Hematopoietic multipotent progenitor cell treated with erythropoietin and hydrocortisone succinate and interleukin-3 and kit ligand, for 15 days (in vitro differentiated cells): ENCODE results near the gene TRIM66.

Experiments used
- DNase-seq: peaks from one replicate; pipeline ENCODE4 v3.0.0-alpha.2; 2015; ENCODE audit warnings: low spot score

Gene TRIM66

DNA sequence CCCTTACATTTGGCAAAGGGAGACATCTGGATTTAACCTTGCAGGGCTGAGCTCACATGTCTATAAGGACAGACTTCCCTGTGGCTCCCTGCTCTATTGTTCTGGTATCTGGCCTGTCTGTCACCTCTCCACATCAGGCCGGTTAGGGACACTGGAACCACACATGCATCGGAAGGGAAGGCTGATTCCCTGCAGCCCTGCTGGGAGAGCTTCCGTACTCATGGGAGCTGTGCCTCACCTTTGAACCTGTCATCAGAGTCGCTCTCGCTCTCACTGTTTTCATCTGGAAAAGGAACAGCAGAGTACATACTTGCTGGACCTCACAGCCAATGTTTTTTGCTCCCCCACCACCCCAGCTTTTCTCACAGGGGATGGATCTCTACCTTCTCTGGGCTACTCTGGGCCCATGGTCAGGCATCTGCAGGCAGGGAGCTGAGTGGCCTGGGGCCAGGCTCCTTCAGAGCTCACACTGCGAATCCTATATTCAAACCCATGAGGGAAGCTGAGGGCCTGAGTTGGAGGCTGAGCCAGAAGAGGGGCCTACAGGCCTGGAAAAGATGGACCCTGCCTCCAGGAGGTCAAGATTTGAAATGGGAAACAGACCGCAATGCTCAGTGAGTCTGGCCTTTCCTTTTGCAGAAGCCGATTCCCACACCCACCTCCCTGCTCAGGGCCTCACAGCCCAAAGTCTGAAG, 31.4 kb upstream of the TRIM66 start:
- DNase-seq = no peak

DNA sequence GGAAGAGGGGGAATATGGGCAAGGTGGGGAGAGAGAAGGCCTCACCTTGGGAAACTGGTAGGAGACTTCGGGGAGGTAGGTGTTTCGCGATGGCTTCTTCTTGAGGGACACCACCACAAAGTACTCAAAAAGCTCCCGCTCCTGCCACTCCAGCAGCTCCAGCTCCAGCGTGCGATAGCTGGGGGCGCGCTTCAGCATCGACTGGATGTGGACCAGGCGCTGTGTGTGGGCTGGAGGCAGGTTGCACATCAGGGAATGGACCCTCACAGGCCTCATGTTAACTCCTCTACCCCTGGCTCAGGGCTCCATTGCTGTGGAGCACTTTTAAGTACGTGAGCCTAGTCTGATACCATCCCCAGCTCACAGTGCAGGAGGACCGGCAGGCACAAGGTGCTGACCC, 30.0 kb upstream of the TRIM66 start:
- DNase-seq = no peak

DNA sequence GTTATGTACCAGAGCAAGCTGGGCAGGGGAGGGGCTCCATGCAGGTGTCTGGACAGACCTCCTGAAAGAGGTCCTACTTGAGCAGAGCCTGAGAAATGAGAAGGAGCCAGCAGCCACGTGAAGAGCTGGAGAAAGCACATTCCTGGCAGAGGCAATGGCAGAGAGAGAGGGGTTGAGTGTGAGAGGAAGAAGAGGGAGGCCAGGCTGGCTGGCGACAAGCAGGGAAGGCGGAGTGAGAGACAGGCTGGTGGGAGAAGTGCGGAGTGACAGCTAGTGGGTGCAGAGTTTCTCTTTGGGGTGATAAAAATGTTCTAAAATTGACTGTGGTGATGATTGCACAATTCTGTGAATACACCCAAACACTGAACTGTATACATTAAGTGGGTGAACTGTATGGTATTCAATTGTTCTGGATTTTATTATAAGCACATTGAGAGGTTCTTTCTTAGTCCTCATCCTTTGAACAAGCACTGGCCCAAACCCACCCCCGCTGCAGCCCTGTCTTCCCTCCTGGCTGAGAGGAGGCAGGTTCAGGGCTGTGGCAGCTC, 29.5 kb upstream of the TRIM66 start:
- DNase-seq = no peak

DNA sequence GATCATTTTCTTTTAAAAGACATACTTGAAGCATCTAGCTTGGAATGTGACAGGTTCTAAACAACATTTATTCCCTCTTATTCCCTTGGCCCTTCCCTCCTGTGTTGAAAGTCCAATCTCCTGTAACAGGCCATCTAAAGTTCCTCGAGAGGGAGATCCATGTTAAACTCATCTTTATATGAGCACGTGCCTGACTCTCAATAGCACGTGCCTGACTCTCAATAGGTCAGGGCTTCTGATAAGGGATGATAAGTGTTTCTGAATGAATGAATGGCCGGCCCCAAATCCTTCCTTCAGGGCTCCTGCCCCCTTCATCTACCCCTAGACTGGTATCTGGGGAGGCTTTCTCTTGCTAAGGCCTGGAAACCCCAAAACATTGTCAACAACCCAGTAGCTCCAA, 27.3 kb upstream of the TRIM66 start:
- DNase-seq = no peak

DNA sequence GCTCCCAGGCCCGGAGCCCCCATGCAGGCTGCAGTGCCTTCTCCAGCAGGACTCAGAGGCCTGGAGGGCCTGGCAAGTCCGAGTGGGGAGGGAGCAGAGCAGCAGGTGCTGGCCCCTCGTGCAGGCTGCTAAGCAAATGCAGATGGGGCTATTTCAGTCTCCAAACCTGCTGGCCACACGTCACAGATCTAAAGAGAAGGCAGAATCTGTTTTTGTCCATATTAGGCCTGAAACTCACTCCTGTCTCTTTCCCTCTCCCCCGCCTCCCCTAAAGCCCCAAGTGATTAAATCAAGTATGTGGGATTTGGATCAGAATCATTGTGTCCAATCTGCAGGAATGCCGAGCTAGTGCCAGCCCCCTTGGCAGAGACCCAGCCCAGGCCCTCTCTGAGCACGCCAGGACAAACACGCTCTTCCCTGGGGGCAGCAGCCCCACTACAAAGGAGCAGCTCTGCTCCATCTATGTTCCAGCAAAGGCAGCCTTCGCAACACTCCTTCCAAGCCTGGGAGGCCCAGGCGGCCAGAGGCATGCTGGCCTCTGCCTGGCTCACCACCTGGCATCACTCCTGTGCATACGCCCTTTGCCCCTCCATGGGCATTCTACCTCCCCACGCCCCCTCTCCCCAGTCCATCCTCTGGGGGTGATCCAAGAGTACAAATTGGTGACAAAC, 26.7 kb upstream of the TRIM66 start:
- no peak for DNase-seq

DNA sequence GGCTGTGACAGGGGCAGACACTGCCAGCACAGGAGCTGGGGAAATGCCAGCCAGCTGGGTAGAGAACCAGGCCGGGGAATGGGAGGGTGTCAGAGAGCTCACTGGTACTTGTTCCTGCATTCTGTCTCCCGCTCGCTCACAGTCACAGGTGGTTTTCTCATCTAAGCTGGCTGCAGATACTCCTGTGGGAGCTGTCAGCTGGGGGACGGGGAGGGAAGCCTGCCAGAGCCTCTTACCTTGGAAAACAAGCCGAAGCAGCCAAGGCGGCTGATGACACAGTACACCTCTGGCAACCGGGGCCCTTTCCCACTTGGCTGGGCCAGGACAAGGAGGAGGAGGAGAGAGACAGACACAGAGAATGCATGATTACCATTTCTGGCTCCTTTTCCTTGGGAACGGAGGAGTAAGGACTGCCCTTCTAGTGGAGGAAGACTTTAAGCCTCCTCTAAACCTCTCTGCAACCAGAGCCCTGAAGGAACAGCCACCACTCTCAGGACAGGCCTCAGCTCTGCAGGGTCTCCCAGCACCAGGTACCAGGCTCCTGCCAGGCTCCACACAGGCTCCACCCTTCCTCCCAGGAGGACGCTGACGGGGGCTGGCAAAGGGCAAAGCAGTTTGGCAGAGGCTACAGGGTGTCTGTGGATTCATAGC, 25.2 kb upstream of the TRIM66 start:
- no peak for DNase-seq

DNA sequence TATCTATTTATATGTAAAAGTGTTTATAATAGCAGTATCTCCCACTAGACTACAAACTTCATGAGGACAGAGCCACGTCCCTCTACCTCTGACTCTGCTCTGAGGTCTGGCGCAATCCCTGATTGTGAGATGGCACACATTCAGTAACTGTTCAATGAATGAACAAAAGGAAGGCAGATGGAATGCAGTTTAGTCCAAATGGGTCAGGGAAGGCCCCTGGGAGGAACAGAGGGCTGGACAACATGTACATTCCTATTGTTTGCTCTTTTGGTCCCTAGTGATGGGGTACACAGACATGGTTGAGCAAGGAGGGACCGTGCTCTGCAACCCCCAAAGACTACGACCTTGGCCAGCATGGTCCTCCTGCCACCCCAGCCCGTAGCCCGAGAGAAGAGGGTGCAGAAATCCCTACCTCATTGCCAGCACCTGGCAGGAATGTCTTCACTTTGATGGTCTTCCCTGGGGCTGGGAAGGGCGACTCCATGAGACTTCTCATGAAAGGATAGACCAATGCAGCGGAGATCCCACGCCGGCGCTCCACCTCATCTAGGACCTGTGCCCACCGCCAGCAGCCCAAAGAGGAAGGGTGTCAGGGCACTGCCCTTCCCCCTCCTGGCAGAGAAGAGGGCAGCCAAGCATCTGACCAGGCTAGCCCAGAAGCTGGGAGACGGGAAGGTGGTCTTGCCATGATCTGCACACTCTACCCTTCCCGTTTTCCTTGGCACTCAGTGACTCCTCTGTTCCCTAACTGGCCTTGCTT, 24.4 kb upstream of the TRIM66 start:
- no peak for DNase-seq

DNA sequence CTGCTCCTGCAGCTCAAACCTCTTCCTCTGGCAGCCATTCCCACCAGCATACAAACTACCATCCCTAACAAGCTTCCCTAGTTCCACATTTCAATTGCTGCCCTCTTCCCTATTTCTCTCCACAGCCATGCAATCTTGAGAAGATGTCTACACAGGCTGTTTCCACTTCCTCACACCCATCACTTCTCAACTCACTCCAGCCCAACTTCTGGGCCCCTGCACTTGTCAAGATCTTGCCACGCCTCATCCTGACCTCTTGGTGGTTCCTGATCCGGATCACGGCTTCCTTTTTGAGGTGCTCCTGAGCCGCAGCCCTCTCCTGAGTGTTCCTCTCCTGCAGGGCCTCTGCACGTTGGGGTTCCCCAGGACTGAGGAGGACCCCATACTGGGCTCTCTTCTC, 22.7 kb upstream of the TRIM66 start:
- DNase-seq = no peak

DNA sequence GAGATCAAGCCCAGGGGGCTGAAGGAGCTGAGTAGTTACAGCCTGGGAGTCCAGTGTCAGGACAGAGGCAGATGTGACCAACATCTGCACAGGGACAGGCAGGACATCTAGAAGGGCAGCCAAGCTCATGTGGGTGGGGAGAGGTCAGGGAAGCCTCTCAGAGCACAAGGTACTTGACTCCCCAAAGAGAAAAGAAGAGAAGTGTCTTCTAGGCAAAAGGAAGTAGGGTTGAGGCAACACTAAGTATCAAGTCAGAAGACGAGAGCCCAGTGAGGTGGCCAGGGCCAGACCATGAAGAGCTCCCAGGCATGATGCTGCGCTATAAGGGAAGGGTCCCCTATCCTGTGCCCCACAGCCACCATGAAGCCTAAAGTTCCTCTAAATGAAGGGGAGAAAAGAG, 21.7 kb upstream of the TRIM66 start:
- DNase-seq = no peak

DNA sequence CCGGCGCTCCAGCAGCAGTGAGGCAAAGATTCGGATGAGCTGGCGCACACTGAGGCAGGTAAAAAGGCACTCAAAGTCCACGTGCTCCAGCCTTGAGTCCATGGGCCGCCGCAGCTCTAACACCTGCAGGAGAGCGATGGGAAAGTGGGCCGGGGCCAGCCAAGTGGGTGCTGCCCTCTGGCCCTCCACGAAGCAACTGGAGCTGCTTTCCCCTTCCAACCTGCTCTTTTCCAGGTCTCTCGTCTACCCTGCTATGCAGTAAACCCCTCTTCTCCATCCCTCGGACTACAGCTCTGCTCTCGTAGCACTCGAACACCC, 20.1 kb upstream of the TRIM66 start:
- DNase-seq = no peak

DNA sequence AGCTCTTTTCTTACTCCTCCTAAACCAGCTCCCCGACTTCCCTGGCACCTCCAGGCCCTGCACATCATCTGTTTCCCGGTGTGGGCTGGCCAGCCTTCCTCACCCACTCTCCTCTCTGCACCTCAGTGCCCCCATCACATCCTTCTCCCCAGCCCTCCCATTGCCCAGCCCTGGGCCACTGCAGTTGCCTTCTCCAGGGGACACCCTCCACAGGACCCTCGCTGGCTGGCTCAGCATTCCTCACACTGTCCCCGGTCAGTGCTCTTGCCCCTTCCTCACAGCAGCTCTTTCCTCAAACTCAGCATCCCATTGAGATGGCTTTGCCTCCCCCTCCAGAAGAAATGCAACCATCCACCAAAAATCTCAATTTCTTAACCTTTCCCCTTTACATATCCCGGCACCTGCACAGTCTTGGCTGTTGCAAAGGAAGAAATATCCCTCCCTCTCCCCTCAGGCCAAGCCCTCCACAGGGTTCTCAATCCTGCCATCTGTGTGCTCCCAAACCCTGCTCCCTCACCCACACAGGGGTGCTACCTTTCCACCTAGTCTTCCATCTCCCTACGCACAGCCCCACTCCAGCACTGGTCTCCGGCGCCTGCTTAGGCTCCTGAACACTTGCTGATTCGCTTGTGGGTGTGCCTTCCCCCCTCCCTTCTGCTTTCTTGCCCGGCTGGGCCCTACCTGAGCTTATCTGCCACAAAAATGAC, 19.6 kb upstream of the TRIM66 start:
- DNase-seq = no peak

DNA sequence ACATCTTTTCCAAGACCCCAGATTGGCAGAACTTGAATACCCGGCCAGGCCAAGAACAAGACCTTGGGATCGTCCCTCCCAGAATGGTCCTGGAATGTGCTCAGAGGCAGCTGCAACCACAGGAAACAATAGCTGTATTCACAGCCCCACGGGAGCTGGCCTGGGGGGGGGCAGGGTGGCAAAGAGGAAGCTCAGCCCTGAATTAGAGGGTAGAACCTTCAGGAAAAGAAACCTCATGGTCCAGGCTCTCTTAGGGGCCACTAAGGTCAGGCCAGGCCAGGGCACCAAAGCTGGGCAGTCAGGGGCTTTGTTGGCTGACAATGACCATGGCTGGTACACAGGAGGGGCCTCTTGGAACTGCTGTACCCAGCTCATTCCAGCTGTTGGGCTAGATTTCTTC, 17.4 kb upstream of the TRIM66 start:
- no peak for DNase-seq

DNA sequence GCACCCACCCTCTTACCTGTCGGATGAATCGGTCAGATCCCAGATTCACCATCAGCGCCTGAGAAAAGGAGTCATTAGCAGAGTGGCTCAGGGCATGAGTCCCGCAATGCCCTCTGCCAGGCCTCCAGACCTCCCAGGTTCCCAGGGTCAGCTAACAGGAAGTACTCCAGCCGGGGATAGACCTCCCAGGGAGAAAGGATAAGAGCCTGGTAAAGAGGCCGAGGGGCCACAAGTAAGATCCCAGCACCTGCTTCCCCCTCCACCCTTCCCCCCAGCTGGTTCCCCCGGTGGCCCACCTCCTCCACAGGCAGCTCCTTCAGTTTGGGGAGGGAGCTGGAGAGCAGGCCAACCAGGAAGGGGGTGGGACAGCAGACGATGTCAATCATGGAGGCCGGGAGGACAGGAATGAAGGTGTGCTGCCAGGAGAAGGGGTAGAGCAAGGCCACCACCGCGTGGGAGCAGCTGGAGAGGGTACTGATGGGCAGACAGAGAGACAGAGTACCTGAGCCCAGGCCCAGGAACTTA, 16.5 kb upstream of the TRIM66 start:
- no peak for DNase-seq

DNA sequence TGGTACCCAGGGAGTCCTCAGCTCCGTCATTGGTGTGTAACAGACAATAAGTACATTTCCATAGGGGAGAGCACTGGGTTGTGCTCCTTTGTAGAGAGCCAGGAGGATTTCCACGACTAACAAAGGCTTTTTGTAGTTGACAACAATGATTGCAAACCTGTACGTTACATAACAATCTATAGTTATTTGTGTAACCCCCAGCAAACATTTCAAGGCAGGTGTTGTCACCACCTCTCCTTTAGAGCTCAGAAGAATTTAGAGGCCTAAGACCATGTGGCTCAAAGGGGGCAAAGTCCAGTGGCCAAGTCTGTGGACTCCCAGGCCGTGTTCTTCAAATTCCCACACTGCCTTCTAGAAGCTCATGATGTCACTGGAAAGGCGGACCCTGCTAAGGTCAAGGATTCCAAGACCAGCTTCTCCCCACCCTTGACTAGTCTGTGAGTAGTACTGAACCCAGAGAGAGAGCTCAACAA, 15.9 kb upstream of the TRIM66 start:
- no peak for DNase-seq

DNA sequence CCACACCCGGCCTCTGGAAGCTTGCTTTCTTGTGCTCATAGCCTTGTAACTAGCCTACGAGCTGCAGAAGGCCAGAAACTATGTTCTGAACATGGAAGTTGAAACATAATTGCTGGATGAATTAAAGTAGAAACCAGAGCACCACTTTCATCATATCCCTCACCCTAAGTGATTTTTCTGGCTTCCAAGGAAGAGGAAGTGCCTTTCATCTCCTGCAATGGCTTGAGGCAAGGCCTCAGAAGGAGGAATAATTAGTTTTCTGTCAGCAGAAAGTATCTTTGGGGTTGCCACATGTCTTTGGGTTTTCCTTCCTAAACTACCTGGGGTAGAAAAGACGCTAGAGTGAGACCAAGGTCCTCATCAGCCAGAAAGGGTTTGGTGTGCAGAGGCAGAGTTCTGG, 14.6 kb upstream of the TRIM66 start:
- no peak for DNase-seq

DNA sequence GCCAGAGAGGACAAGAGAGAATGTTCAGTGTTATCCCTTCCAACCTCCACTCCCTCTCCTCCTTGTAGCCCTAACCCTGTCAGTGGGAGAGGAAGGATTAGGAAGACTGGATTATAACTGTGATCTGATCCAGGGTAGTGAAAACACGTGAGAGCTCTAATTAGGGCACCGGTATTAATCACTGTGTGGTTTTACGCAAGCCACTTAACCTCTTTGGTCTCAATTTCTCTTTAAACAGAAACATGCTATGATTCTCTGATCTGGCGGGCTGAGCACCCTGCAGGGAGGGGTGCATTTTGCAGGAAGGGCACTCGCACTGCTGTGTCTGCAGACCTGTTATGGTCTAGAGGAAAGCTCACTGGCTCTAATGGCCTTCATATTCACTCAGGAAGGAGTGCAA, 11.7 kb upstream of the TRIM66 start:
- no peak for DNase-seq

DNA sequence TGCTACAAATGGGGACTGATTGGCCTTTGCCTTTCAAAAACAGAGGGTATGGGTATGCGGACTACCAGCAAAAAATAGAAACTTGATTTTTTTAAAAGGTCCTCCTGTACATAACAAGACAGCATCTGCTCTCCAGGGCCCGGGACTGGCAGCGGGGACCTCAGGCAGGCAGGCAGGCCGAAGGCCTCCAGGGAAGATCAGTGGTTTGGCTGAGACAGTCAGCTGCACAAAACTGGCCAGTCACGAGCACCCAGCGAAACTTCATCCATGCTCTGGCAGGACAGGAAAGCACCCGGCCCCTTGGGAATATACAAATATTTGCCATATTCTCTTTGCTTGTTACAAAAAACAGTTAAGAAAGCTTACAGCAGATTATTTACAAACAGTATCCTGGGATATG, 11.1 kb upstream of the TRIM66 start:
- DNase-seq = no peak

DNA sequence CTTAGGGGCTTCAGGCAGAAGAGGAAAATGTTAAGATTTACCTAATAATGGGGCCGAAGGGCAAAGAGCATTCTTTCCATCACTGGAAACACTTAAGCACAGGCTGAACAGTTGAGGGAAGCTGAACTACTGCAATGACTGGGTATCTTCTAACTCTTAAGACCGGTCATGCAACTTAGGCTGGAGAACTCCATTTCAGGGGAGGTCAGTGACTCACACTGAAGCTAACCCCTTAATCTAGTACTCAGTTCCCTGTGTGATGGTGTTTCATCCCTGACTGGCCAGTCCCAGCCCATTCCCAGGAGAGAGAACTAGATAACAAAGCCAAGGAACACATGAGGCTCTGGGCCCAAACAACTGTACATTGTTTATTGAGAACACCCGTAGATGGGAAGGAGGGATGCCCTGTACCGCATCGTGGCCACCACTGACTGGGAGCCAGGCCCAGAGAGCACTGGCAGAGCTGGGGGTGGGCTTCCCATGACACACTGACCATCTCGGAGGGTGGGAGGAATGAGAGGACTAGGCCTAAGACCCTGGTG, 10.6 kb upstream of the TRIM66 start:
- no peak for DNase-seq

DNA sequence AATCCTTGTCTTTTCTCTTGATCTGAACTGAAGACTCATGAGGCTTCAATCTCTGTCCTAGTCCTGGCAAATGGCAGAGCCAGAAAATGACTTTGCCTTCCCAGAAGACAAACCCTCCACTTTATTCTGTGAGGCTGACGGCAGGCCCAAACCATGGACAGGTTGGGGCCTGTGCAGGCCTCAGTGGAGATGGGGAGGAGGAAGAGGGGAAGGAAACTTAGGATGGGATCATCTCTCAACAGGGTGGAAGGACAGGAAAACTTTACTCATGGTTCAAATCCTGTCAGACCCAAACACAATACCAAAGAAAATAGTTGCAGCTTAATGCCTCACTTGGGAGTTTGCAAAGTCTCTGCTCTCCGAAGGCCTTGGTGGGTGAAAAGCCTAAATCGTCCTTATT, 10.0 kb upstream of the TRIM66 start:
- DNase-seq = no peak

DNA sequence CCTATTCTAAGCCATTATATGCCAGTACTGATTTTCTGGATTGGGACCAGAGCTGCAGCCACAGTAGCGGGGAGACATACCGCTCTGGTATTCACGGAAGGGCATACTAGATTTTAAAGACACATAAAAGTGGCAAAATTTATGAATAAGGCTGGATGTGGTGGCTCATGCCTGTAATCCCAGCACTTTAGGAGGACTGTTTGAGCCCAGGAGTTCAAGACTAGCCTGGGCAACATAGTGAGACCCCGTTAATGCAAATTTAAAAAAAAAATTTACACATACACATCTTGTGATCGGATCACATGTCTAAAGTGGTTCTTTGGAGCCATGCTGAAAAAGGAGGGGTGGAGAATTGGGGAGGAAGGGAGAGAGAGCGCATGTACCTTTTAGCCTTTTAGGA, 9.1 kb upstream of the TRIM66 start:
- DNase-seq = no peak
